HG02981 (cell line): ENCODE results near the gene GNG5.
A peak's percentile ranks its signal among the peaks of the same experiment; 100 is the strongest.
"Not testable (repeated sequence)": the region's sequence is repeated elsewhere in the genome, so short reads cannot be mapped to it uniquely, and the experiment has no call there.

ENCODE experiments used
- ATAC-seq: cut with Tn5 transposase; IDR thresholded peaks from one replicate; pipeline ENCODE4 v1.9.1; 2021; ENCODE audit warnings: mild to moderate bottlenecking, moderate library complexity; ENCODE audit not compliant: unreplicated experiment

The GNG5 gene

DNA sequence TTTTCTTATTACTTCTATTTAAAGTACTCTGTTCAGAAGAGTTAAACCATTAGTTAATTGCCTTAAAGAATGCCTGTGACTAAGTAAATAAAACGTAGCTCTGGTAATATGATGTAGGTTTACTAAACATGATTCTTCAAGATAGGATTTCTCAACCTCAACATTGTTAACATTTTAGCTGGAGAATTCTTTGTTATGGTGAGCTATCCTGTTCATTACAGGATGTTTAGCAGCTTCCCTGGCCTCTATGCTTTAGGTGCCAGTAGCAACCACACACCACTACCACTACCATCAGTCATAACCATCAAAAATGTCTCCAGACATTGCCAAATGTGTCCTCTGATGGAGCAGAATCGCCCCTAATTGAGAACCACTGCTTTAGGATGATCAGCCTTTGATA, 16.6 kb downstream of the GNG5 start:
- no peak for ATAC-seq

DNA sequence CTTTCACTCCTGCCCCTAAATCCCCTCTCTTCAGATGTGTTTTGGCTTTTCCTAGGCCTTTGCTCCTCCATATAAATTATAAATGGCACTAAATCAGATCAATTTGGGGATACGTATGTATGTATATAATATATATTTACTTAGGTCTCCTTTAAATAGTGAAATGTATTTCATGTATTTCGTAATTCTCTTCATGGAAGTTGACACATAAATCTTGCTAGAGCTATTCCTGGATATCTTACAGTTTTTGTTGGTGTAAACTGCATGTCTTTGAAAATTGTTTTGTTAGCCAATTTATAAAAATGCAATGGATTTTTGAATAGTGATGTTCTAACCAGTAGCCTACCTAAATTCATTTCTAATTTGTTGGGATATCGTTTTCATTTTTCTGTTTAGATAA, 18.3 kb downstream of the GNG5 start:
- ATAC-seq: no peak

DNA sequence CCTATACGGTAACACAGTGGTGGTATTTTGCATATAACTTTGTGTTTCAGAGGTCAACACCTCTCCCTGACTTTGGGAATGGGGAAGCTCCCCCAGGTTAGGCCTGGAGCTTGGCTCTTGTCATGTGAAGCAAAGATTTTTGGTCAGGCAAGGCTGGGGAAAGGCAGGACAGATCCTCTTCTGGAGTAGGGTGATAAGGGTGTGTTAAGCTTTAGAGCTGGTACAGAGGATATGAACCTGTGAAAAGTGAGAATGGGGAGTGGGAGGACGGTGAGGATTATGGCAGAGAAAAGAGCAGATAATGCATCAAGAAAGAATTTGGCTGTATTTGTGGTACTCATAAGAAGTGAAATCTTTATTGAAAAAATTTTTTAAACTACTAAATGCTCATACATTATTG, 25.1 kb downstream of the GNG5 start:
- ATAC-seq: no peak

DNA sequence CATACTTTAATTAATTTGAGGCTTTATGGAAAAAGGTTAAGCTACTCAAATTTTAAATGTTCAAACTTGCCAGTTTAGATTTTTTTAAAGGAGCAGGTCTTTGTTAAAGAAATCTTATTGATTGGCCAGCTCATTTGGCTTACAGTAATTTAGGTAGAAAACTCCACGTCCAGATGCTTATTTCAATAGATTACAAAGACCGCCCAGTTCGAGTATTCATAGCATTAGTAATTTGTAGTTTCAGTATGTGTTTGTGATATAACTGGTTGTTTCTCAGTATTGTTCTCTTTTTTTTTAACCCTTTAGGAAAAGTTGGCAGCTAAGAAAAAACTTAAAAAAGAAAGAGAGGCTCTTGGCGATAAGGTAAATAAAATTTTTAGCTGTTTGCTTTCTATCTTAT, 25.7 kb downstream of the GNG5 start:
- peak; percentile 36 for ATAC-seq

DNA sequence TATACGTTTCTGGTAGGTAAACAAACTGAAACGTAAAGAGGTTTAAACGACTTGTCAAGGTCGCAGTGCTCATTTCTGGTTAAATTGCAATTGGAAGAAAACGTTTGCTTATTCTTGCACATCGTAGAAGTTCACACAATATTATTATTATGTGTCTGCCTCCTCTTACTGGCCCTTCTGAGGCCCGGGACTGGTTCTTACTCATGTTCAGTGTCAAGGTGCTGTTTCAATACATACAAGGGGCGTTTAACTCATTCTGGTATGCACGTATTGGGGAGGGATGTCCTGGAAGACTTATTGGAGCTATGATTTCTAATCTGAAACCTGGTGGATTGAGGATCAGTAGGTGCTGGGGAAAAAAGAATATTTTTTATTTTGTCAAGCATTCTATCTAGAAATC, 26.4 kb downstream of the GNG5 start:
- peak; percentile 6 for ATAC-seq

DNA sequence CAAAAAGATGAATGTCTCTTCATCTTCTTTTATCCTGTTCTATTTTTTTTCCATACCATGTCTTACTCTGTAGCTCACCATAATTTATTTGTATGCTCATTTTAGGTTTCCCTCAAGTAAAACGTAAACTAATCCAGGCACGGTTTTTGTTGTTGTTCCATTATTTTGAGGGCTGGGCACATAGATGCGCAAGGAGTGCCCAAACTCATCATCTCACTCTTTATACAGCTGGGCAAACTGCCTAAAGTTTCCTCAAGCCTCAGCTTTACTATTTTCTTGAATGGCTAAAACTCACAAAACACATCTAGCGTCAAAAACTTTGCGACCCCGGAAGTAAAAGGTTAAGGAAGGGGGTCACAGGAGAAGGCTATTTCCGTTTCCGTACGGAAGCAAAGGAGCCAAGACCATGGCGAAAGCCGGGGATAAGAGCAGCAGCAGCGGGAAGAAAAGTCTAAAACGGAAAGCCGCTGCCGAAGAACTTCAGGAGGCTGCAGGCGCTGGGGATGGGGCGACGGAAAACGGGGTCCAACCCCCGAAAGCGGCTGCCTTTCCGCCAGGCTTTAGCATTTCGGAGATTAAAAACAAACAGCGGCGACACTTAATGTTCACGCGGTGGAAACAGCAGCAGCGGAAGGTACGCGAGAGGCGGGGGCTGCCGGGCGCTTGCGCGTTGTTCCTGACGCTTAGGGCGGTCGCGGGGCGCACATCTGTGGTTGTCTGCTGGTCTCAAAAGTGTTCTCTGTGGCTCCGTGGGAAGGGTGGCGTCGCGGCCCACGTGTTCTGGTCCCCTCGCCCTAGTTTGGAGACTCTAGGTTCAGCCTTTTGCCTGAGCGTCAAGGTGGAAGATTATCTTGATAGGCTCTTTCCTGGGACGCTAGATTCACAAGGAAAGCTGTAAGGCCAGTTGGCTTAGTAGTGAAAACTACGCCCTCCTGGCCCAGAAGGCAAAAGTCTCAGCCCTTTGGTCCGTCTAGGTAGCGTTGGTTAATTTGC, 27.2 kb downstream of the GNG5 start, which contains the start of gene RPF1:
TSS of gene RPF1 (plus strand) at position 391 of the 993 bp plus-strand sequence. CDS start at position 407, 16 bp downstream.
- peak; percentile 92 for ATAC-seq

DNA sequence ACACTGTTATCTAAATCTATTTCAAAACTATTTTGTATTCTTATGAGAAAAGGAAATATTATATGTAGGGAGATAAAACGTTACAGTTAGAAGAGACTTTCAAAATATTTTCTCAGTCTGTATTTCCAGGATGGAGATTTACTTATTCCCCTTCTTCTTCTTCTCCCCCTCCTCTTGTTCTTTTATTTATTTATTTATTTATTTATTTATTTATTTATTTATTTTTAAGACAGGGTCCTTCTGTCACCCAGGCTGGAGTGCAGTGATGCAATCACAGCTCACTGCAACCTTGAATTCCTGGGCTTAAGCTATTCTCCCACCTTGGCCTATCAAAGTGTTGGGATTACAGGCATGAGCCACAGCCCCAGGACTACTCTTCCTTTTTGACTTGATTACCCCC, 30.2 kb downstream of the GNG5 start:
- ATAC-seq: no peak

DNA sequence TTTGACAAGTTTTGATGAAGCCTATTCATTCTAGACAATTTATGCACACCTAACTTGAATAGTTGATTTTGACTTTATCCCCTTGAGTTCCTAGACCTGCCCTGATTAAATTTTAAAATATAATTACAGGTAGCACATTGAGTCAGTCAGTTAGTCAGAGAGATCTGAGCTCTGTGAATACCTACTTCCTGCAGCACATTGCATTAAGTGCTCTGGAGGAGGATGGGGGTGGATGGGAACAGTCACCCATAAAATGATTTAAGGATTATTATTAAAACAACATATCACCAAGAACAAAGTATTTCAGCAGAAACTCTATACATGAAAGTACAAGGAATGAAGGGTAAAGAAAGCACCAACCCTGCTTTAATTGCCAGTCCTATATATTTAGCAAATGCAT, 39.1 kb downstream of the GNG5 start:
- ATAC-seq: no peak

DNA sequence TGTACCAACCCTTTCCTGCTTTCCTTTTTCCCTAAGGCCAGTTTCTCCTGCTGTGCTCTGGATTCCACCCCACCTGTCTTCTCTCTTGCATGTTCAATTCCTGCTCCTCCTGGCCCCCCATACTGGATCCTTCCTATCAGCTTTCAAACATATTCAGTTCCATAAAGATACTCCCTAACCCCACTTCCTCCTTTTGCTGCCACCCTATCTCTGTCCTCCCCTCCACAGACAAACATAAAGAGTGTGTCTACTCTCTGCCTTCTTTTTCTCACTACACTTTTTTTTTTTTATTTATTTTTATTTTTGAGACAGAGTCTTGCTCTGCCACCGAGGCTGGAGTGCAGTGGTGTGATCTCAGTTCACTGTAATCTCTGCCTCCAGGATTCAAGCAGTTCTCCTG, 44.3 kb downstream of the GNG5 start:
- ATAC-seq: no peak

DNA sequence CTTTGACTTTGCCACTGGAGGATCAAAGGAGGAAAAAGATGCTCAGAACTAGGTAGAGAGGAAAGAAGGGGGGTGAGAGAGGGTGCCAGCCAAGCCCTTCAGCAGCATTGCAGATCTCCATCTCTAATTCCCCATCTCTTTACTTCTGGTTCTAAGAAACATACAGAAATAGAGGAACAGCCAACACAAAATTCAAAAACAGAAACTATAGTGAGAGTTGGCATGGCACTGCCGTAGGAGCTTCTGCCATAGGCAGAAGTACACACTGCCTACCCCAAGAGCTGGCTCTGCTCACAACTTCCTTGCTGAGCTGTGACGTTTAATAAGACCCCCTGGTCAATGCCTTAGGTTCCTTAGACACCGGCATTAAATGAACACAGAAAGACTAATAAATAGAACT, 53.9 kb downstream of the GNG5 start:
- ATAC-seq: no peak

DNA sequence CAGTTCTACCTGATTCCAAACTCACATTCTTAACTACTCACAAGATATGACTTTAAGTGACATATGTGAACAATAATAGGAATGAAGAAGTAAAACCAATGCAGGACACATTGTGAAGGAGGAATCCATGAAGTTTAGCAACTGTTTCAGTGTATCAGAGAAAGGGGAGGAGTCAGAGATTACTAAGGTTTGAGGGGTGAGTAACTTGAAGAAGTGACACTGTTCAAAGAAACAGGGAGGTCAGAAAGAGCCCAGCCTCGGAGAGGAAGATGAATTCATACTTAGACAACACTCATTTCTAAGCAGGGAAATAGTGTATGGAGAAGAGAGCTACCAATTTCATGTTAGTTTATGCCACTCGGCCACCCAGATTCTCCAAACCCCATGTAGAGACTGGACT, 55.5 kb downstream of the GNG5 start:
- no peak for ATAC-seq

DNA sequence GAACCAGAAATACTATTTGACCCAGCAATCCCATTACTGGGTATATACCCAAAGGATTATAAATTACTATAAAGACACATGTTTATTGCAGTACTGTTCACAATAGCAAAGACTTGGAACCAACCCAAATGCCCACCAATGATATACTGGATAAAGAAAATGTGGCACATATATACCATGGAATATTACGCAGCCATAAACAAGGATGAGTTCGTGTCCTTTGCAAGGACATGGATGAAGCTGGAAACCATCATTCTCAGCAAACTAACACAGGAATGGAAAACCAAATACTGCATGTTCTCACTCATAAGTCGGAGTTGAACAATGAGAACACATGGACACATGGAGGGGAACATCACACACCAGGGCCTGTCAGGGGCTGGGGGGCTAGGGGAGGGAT, 57.7 kb downstream of the GNG5 start:
- ATAC-seq: not testable (repeated sequence)
